ENCODE results near the gene PROSER1.
A peak's percentile ranks its signal among the peaks of the same experiment; 100 is the strongest.

PROSER1 gene

DNA sequence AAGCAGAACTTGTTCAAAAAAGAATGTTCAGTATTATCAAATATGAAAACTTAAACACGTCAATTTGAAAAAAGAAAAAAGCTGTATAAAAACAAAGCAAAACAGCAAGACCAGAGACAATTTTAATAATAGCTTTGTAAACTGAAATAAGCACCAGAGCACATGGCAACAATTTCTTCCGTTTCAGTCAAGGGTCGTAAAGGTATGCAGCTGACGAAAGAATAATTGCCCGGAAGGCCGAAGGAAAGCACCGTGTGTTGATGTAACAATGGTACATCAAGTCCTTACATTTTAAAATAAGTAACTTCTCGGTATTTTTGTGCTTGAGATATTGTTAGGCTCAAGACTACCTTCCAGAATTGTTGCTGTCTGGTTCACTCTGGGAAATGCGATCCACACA lies 1.7 kb downstream of the PROSER1 start:
- no peak for DNase-seq (ENCODE audit: extremely low read depth, insufficient read length)
- Histone ChIP-seq H3K27me3 (replicated peaks; ENCODE audit: control insufficient read depth, insufficient read depth, low read length) (no peaks in the 10 kb centered on the region), H3K4me3 (replicated peaks; ENCODE audit: low read depth, low read length) (peak overlapping the region; percentile 82), H3K36me3 (ENCODE audit: control insufficient read depth, insufficient read depth, low read length) (peaks cover 1% of the 10 kb centered on the region; the same call in 1 of the 2 replicates)
- TF ChIP-seq, protein P1, sequence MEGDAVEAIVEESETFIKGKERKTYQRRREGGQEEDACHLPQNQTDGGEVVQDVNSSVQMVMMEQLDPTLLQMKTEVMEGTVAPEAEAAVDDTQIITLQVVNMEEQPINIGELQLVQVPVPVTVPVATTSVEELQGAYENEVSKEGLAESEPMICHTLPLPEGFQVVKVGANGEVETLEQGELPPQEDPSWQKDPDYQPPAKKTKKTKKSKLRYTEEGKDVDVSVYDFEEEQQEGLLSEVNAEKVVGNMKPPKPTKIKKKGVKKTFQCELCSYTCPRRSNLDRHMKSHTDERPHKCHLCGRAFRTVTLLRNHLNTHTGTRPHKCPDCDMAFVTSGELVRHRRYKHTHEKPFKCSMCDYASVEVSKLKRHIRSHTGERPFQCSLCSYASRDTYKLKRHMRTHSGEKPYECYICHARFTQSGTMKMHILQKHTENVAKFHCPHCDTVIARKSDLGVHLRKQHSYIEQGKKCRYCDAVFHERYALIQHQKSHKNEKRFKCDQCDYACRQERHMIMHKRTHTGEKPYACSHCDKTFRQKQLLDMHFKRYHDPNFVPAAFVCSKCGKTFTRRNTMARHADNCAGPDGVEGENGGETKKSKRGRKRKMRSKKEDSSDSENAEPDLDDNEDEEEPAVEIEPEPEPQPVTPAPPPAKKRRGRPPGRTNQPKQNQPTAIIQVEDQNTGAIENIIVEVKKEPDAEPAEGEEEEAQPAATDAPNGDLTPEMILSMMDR (IDR thresholded peaks at IDR 0.05; ENCODE audit: insufficient read depth, low read length, poor library complexity, severe bottlenecking): no peak

DNA sequence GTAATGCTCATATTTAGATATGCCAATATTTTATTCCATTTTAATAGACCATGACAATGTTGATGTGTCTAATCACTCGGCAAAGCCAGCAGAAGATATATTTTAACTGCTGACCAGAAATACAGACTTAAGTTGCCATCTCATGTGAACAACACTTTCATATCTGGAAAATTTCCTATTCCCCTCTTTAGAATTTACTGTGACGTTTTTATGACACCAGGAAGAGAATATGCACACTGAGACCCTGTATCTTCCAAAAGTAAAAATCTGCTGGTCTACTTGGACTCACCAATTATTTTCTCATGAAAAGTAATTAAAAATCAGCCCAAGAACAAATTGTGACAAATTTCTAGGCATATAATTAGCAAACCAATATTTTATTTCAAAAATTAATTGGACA lies 2.1 kb downstream of the PROSER1 start:
- no peak for DNase-seq (ENCODE audit: extremely low read depth, insufficient read length)
- TF ChIP-seq, protein P1 (IDR thresholded peaks at IDR 0.05; ENCODE audit: insufficient read depth, low read length, poor library complexity, severe bottlenecking): no peak
- Histone ChIP-seq H3K4me3 (replicated peaks; ENCODE audit: low read depth, low read length) (peak overlapping the region; percentile 82), H3K36me3 (ENCODE audit: control insufficient read depth, insufficient read depth, low read length) (peaks cover 1% of the 10 kb centered on the region), H3K27me3 (replicated peaks; ENCODE audit: control insufficient read depth, insufficient read depth, low read length) (no peaks in the 10 kb centered on the region)

DNA sequence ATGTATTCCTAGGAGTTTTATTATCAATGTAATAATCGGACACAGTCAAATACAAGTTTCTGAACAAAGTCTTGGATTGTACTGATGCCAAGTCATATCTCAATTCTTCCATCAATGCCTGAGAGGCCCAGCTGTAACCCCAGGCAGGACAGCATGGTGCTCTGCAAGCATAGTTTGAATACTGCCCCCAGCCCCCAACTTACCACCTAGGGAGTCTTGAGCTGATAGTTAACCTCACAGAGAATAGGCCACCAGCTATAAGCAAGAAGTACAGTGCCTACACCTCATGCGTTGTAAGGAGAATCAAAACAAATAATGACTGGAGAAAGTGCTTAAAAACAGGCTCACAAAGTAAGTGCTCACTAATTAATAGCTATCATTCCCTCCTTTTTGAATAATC lies 2.7 kb downstream of the PROSER1 start:
- Histone ChIP-seq H3K4me3 (replicated peaks; ENCODE audit: low read depth, low read length) (peak overlapping the region; percentile 82), H3K27me3 (replicated peaks; ENCODE audit: control insufficient read depth, insufficient read depth, low read length) (no peaks in the 10 kb centered on the region), H3K36me3 (ENCODE audit: control insufficient read depth, insufficient read depth, low read length) (peaks cover 1% of the 10 kb centered on the region)
- DNase-seq (ENCODE audit: extremely low read depth, insufficient read length): no peak
- TF ChIP-seq, protein P1 (IDR thresholded peaks at IDR 0.05; ENCODE audit: insufficient read depth, low read length, poor library complexity, severe bottlenecking): no peak

- H3K36me3 ChIP-seq (ENCODE audit: control insufficient read depth, insufficient read depth, low read length): peaks cover 1% of the 10 kb centered on the region
- H3K27me3 ChIP-seq (replicated peaks; ENCODE audit: control insufficient read depth, insufficient read depth, low read length): no peaks in the 10 kb centered on the region
- H3K4me3 ChIP-seq (replicated peaks; ENCODE audit: low read depth, low read length): no peak overlapping the region
- no peak for DNase-seq (ENCODE audit: extremely low read depth, insufficient read length)
- TF ChIP-seq, protein P1 (IDR thresholded peaks at IDR 0.05; ENCODE audit: insufficient read depth, low read length, poor library complexity, severe bottlenecking): no peak
Observed at GRCh38 chr13:39034085-39034484, 3.8 kb downstream of the PROSER1 start.

DNA sequence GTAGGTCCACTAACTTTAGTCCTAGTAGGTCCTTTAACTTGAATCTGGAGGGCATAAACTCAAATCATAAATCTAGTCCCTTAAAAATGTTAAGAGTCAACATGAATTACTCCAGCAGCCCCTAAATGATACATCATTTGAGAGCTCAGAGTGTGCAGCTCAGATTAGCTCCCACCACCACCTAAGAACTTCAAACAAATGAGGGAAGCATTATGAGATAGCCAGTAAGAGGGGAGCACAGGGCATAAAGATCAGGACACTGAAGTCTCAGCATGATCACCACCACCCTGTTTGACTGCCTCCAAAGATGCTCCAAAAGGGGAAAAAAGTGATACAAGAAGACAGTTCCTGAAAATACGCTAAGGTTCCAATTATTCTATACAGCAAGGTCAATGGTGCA lies 5.7 kb downstream of the PROSER1 start:
- H3K36me3 ChIP-seq (ENCODE audit: control insufficient read depth, insufficient read depth, low read length): peaks cover 2% of the 10 kb centered on the region
- no peaks in the 10 kb centered on the region for H3K27me3 ChIP-seq (replicated peaks; ENCODE audit: control insufficient read depth, insufficient read depth, low read length)
- H3K4me3 ChIP-seq (replicated peaks; ENCODE audit: low read depth, low read length): no peak overlapping the region
- DNase-seq (ENCODE audit: extremely low read depth, insufficient read length): no peak
- TF ChIP-seq, protein P1 (IDR thresholded peaks at IDR 0.05; ENCODE audit: insufficient read depth, low read length, poor library complexity, severe bottlenecking): no peak

GRCh38 chr13:39025433-39025839 lies 12.5 kb downstream of the PROSER1 start:
- Histone ChIP-seq H3K4me3 (replicated peaks; ENCODE audit: low read depth, low read length) (no peak overlapping the region), H3K27me3 (replicated peaks; ENCODE audit: control insufficient read depth, insufficient read depth, low read length) (no peaks in the 10 kb centered on the region), H3K36me3 (ENCODE audit: control insufficient read depth, insufficient read depth, low read length) (peaks cover 8% of the 10 kb centered on the region)
- TF ChIP-seq, protein P1 (IDR thresholded peaks at IDR 0.05; ENCODE audit: insufficient read depth, low read length, poor library complexity, severe bottlenecking): no peak
- no peak for DNase-seq (ENCODE audit: extremely low read depth, insufficient read length)
